8988T (cell line): ENCODE data around the gene SART3.
"Not testable (repeated sequence)": the region's sequence is repeated elsewhere in the genome, so short reads cannot be mapped to it uniquely, and the experiment has no call there.

Source experiments
- DNase-seq: peaks from one replicate; pipeline ENCODE4 v3.0.0; 2011

The SART3 gene

DNA sequence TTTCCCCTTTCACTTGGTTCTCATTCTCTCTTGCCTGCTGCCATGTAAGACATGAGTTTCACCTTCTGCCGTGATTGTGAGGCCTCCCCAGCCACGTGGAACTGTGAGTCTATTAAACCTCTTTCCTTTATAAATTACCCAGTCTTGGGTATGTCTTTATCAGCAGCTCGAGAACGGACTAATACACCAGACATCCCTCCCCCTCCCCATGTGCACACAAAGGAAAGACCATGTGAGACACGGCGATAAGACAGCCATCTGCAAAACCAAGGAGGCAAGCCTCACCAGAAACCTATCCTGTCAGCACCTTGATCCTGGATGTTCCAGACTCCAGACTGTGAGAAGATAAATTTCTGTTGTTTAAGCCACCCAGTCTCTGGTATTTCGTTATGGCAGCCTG lies 75.6 kb downstream of the SART3 start:
- DNase-seq, result not testable (repeated sequence)

DNA sequence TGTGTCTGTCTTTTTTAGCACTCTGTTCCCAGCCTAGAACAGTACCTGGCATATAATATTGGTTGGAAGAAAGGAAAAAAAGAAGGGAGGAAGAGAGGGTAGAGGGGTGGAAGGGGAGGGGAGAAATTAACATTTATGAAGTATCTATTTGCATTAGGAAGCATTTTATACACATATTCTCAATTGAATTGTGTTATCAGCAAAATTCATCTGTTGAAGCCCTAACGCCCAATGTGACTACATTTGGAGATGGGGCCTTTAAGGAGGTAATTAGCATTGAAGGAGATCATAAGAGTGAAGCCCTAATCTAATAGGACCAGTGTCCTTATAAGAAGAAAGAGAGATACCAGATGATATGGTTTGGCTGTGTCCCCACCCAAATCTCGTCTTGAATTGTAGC lies 76.1 kb downstream of the SART3 start:
- DNase-seq, result no peak

DNA sequence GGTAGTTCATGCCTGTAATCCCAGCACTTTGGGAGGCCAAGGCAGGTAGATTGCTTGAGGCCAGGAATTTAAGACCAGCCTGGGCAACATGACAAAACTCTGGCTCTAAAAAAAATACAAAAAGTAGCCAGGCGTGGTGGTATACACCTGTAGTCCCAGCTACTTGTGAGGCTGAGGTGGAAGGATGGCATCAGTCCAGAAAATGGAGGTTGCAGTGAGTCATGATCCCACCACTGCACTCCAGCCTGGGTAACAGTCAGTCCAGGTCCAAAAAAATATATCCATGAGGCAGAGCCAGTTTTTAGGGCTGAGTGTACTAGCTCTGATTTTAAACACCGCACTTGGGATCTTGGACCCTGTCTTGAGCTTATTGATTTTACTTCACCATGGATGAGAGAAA lies 76.5 kb downstream of the SART3 start:
- no peak for DNase-seq

DNA sequence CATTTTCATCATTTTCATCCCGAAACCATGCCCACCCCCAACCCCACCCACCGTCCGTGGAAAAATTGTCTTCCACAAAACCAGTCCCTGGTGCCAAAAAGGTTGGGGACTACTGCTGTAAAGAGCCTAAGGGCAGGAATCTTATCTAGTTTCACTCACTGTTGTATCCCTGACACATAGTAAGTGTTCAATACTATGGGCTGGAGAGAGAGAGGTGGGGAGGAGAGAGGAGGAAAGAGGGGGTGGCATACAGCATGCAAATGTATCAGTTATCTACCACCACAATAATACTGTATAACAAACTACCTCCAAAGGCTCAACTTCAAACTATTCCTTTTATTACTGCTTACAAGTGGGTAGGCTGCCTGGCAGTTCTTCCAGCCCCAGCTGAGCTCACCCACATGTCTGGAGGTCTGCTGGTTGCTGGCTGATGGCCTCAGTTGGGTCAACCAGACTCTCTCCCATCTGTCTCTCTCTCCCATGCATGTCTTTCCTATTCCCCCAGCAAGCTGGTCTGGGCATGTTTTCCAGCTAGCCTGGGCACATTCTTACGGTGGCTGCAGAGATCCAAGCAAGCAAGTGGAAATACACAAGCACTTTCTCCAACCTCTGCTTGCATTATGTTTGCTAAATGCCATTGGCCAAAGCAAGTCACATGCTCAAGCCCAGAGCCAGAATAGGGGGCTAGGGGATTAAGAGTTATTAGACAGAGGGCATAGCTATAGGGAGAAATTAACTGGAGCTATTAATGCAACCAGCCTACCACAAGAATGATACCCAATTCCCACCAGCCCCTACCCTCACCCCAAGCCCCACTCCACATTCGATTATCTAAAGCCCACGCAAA lies 77.5 kb downstream of the SART3 start:
- no peak for DNase-seq

DNA sequence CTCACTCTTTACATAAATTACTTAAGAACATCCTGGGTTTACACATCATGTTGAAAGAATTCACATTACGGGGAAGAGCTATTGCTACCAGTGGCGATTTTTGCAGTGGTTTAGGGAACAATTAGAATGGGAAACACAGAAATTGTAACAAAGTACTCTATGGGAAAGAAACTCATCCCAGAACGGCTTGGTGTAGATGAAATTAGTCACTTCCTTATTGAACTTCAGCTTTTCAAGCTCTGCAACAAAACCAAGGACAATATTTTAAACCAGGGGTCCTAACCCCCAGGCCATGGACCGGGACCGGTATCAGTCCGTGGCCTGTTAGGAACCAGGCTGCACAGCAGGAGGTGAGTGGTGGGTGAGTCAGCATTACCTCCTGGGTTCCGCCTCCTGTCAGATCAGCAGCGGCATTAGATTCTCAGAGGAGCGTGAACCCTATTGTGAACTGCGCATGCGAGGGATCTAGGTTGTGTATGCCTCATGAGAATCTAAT lies 78.2 kb downstream of the SART3 start:
- DNase-seq, result no peak

- DNase-seq, result no peak
Measured at GRCh38 chr12:108479364-108480070, 81.5 kb downstream of the SART3 start.

DNA sequence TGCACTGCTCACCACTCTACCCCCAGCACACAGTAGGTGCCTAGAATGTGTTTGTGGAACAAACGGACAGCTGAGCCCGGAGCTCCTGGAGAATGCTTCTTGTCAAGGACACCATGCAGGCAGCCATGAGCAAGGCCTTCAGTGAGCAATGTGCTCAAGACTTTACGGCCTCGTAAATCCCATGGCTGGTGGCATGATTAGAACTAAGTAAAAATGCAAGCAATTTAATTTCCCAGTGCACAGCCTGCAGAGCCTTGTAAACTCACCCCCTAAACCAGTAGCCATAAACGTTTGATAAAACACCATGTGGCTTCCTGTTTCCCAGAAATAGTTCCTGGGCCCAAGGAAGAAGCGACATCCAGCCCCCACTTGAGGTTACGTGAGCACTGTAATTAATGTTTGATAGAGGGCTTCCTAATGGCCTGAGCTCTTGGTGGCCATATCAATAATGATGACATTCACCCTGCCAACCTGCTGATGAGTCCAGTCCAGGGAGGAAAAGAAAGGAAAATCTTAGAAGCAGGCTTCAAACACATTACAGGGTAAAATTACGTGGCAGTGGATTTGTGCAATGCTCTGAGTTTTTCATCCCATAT lies 82.3 kb downstream of the SART3 start:
- no peak for DNase-seq

- no peak for DNase-seq
Measured at GRCh38 chr12:108477881-108478259, 83.1 kb downstream of the SART3 start.

DNA sequence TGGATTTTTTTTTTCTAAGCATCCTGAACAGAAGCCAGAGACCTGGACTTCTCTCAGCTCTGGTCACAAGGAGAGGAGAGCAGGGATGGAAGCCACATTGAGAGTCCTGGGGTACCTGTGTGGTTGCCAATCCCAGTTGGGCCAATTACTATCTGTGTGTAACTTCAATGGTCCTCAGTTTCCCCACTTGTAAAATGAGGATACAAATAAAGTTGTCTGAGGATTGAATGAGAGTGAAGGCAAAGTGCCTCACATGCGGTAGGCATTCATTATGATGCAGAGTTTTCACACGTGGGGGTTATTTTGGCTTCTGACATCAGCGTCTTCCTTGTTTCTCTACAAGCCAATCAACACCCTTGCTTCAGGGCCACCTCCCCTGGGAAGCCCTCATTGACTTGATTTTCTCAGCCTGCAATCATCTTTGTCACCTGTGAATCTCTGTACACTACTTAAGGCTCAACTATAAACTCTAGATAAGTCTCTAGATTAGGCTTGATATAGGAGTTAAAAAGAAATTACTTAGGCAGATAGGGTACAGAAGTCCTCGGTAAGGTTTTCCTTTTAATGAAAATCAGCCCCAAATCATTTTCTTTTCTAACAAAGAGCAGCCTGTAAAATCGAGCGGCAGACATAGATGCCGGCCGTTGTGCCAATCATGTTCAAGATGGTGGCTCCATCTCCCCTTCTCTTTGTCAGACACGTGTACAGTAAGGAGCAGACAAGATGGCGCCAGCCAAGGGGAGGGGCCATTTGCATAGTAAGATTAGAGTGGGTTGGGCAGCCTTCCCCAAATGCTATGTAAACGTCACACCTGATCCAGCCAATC lies 83.7 kb downstream of the SART3 start:
- no peak for DNase-seq

GRCh38 chr12:108475396-108475795 lies 85.6 kb downstream of the SART3 start:
- DNase-seq, result no peak

- DNase-seq, result no peak
Measured at GRCh38 chr12:108473400-108474055, 87.4 kb downstream of the SART3 start.
